NCI-H146 treated with DMSO at 0.1 percent for 48 hours (cell line): ENCODE data around the gene MZF1.

Experiments used
- DNase-seq: peaks from one replicate; lab custom pipeline; 2025; ENCODE audit not compliant: unreplicated experiment; lab: John Stamatoyannopoulos, UW

The MZF1 gene

DNA sequence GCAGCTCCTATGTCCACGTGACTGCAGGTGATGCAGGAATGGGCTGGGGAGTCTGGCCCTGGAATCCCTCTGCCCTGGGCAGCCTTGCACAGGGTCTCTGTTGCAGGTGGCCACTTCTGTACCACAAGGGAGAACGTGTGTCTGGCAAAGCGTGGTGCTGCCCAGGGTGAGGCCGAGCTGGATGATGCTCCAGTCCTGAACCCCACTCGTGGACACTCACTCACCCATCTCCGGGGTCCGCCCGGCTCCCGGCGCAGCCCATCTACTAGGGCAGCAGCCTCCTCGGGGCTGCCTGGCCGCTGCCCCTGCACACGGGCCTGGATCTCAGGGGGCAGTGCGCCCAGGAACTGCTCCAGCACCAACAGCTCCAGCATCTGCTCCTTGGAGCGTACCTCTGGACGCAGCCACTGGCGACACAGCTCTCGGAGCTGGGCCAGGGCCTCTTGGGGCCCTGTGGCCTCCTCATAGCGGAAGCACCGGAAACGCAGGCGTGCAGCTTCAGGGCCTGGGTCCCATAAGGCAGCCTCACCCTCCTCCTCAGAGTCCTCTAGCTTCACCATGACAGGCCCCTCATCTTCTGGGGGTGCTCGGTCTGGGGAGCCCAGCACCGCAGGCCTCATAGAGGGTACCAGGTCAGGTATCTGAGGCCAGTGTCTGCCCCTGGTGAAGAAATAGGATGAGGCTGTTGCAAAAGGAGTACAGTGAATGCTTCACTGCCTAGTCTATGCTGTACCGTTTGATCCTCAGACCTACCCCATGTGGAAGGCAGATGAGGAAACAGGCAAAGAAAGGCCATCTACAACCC is 2.2 kb downstream of the MZF1 start:
- DNase-seq, result no peak

GRCh38 chr19:58569943-58570670 is 3.0 kb downstream of the MZF1 start:
- no peak for DNase-seq

DNA sequence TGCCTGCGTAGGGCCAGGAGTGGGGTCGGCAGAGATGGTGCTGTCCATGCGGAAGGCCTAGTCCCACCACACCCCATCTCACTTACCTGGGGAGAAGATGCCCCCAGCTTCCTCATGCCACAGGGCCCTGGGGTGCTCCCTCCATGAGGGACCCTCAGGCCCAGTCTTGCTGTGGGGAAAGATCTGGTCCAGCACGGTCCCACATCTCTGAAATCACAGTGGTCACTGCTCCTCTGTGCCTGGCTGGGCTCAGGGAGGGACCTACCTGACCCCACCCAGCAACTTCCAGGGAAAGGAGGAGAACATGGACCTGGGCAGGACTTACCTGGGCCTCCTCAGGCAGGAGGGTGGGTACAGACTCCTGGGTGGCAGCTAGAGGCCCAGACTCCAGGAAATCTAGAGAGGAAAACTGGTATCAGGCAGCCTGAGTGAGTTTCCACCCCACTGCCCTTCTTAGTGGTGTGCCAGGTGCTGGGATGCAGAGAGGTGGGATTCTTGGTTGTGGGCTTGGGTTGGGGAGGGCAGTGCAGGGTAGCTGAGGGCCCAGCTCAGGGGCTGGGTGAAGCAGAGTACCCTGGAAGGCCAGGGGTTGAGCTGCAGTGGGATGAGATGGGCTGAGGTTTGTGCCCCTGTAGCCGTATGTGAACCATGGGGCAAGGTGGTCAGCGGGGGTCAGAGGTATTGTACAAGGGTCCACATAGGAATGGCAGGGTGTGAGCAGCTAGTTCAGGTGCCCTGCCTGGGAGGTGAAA is 3.8 kb downstream of the MZF1 start:
- DNase-seq, result no peak

GRCh38 chr19:58568453-58569130 is 4.5 kb downstream of the MZF1 start:
- DNase-seq, result no peak

DNA sequence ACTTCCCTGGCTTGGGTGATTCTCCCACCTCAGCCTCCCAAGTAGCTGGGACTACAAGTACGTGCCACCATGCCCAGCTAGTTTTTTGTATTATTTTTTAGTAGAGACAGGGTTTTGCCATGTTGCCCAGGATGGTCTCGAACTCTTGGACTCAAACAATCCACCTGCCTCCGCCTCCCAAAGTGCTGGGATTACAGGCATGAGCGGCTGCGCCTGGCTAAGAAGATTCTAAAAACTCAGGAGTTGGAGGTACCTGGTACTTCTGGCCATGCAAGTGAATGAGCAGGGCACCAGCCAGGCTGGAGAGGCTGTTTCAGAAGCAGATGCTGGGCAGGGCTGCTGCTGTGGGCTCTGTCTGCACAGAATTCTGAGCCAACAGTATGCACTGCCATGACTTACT is 6.1 kb downstream of the MZF1 start:
- DNase-seq, result no peak

DNA sequence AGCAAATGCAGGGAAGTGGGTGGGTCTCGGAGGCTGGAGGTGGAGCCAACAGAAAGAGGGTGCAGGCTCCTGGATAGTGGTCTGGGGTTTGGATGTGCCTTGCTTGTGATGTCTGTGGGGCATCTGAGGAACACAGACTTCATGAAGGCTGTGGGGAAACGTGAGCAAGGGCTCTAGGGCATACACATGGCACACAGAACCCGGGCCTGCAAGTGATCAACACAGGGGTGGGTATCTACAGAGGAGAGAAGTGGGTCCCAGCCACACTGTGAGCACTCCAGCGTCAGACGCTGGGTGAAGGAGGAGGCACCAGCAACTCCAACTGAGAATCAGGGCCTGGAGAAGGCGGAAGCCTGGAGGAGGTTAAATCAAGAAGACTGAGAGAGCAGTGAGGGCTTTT is 9.3 kb downstream of the MZF1 start:
- no peak for DNase-seq

GRCh38 chr19:58563034-58563573 is 10.0 kb downstream of the MZF1 start:
- DNase-seq, result no peak

DNA sequence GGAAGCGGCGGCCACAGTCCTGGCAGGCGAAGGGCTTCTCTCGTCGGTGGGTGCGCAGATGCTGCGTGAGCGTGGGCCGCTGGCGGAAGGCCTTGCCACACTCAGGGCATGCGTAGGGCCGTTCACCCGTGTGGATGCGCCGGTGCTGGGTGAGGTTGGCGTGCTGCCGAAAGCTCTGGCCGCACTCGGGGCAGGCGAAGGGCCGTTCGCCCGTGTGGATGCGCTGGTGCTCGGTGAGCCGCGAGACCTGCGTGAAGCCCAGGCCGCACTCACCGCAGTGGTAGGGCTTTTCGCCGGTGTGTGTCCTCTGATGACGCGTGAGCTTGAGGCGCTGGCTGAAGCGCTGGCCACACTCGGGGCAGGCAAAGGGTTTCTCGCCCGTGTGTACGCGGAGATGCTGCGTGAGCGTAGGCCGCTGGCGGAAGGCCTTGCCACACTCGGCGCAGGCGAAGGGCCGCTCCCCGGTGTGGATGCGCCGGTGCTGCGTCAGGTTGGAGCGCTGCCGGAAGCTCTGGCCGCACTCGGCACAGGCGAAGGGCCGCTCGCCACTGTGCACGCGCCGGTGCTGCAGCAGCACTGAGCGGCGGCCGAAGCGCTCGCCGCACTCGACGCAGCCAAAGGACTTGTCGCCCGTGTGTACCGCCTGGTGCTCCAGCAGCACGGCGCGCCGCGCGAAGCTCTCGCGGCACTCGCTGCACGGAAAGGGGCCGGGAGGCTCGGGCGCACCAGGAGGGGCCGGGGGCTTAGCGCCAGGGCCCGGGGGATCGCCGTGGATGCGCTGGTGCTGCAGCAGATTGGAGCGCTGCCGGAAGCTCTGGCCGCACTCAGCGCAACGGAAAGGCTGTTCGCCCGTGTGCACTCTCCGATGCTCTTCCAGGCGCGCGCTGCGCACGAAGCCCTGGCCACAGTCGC is 10.8 kb downstream of the MZF1 start:
- no peak for DNase-seq

- no peak for DNase-seq
These were observed 11.6 kb downstream of the MZF1 start for GRCh38 chr19:58561373-58562121.

DNA sequence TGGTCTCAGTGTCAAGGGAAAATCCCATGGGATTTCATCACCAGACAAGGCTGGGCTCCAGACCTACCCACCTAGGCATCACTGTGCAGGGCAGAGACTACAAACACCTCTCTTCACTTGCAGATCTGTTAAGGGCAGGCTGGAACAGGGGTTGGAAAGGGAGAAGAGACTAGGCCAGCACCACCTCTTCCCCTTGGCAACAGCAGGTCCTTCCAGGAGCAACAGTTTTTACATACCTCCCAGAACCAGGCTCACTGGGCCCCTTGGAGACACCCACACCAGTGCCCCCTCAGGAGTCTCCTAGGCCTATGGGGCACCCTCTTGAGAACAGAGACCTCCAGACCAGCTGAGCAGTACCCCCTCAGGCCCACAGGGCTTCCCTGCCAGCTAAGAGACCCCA is 12.2 kb downstream of the MZF1 start:
- no peak for DNase-seq

GRCh38 chr19:58560007-58560887 is 12.9 kb downstream of the MZF1 start:
- no peak for DNase-seq

DNA sequence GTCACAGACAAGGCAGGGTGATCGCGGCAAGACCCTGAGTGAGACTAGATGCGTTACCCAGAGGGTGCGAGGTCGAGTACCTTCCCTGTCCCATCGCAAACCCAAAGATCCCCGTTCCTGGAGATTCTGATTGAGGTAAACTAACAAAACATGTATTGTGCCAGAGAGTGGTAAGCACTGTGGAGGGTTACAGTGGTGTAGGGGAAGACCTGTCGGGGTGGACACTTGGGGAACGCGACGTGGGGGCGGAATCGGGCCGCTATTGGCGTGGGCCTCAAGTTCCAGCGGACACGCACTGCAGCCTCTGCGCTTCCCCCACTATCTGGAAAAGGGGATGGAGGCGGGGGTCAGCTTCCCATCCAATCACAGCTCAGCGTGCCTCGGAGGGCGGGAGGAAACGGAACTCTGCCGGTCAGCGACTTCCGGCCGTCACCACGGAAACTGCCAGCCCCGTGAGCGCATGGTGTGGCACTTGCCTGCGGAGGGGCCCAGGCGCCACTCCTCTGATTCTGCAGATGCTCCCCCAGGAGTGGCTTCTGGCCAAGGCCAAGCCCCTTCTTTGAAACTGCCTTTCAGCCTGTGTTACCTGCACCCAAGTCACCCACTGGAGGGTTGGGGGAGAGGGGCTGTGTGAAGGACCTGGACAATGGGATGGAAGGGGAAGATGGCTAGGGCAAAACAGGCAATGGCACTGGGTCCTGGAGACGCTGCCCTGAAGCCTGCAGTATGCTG is 13.7 kb downstream of the MZF1 start:
- DNase-seq, result no peak

GRCh38 chr19:58558623-58559274 is 14.4 kb downstream of the MZF1 start:
- DNase-seq, result no peak

DNA sequence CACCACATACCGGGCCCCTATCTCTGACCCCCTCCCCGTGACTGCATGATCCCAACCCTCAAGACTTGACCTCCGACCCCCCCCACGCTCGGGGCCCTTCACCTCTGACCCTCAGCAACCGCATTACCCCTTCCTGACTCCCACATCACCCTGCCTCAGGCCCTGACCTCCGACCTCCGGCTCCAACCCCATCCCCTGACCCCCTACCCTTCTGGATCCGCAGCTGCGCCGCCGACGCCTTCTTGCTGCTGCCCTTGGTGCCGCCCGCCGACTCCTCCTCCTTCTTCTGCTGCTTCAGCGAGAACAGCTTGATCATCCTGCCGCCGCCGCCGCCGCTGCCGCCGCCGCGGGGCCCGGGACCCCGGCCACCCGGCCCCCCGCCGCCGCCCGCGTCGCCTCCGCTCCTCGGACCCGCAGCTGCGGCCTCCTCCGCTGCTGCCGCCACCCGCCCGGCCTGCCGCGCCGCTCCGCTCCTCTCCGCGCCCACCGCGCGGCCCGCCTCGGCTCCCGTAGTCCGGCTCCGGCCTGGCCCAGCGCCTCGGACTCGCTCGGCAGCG is 15.0 kb downstream of the MZF1 start, which contains the start of gene UBE2M:
TSS of gene UBE2M (minus strand) at position 546 of the 557 bp plus-strand sequence. CDS start at position 316, 230 bp downstream.
- DNase-seq, result no peak

DNA sequence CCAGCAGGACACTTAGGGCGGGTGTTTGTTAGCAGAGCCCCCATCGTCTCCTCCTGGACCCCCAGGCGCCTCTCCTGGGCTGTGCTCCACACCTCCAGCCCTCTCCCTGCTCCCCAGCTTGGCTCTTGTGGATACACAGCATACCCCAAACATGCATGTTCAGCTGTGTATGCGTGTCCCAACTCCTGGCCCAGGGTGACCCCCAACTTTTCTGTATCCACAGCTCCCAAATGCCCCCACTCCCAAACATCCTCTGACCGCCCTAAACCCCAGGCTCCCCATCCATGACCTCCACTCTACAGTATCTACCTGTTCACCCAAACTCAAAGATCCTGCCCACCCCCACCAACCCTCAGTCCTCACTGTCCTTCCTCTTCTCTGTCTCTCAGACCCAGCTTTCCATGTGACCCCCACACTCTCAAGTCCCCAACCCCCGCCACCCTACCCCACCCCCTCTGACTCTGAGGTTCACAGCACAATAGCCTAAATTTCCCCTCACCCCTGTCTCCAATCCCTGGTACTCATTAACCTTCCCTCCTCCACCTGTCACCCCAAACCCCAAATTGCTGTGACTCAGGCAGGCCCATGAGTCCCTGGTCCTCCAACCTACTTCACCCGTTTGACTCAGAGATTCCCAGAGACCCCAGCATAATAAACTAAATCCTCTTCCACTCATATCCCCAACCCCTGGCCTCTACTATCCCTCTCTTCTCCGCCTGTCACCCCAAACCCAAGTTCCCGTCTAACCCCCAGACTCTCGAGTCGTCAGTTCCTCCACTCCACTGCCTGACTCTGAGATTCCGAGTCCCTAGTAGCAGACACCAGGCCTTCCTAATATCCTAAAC is 15.7 kb downstream of the MZF1 start:
- no peak for DNase-seq
